Umbilical cord (tissue), 1 donor: ENCODE results near the gene C18orf32. TPM values are rescaled to one million over a fixed set of nuclear protein-coding genes. Genes with fewer than 3 reads are reported as not detected.

ENCODE experiments used
- total RNA-seq: library from RNA; depleted of rRNA; stranded (reverse); fragments of >200 nt; gene quantifications from one replicate; pipeline ENCODE4 v1.2.3, GENCODE V29; 2014; ENCODE audit warnings: low replicate concordance; ENCODE audit not compliant: insufficient read depth

The C18orf32 gene
- total RNA-seq, 1 donor from 2014 or later, result 8.9 TPM

Other genes starting within 250 kb of the C18orf32 start
- 65.2 TPM for gene DYM, start 26.6 kb downstream of the C18orf32 start, total RNA-seq
- 1,623 TPM for gene RPL17, start 5.2 kb upstream of the C18orf32 start, total RNA-seq
- gene LIPG, start 74.8 kb upstream of the C18orf32 start, total RNA-seq, result 6.7 TPM